K562 (cell line): ENCODE measurements around the gene RYK. TPM values are rescaled to one million over a fixed set of nuclear protein-coding genes. Genes with fewer than 3 reads are reported as not detected.
A peak's percentile ranks its signal among the peaks of the same experiment; 100 is the strongest.

Experiments used
- ATAC-seq: fragments of 200-7000 bp; cut with Tn5 transposase; 3 replicates; pipeline ENCODE4 v1.9.1; 2020; ENCODE audit warnings: moderate library complexity
- BruUV-seq: library from RNA; stranded (reverse); fragments of 400-500 nt; replicated peaks from 2 replicates; lab custom pipeline; 2021; lab: Mats Ljungman, UMichigan
- CTCF ChIA-PET: fragments of 300-600 bp; formaldehyde crosslinking; extraction: SDS; loops from one replicate; lab custom pipeline; 2021; ENCODE audit warnings: low intra/inter-chr PET ratio; lab: Yijun Ruan, JAX
- POLR2A ChIA-PET: fragments of 300-600, 350-650 bp; sonication (Branson Sonifier 250); formaldehyde crosslinking; extraction: SDS; loops from one replicate; lab custom pipeline; 2021; ENCODE audit warnings: antibody characterized with exemption, inconsistent platforms; lab: Yijun Ruan, JAX
- DNase-seq, 4 experiments: peaks; one replicate each; pipeline versions ENCODE4 v3.0.0 to v3.0.0-alpha.2; 2011 to 2018; ENCODE audit warnings: low spot score in 3 of 4, mixed read lengths in 3 of 4; ENCODE audit errors: extremely low read depth in 1 of 4
- FAIRE-seq: peaks from 2 replicates; lab custom pipeline; 2011; peaks lifted over from hg19 to GRCh38; lab: Jason Lieb, UNC
- H2AFZ ChIP-seq: 2 replicates; pipeline ENCODE4 v1.6.0; 2011; ENCODE audit warnings: low read depth, low read length, control low read depth, inconsistent platforms
- H3K27ac ChIP-seq: fragments of 200-600 bp; 3 replicates; pipeline ENCODE4 v1.8.0; 2011; ENCODE audit warnings: low read depth, mild to moderate bottlenecking, control low read depth, inconsistent platforms, low read length, moderate library complexity, mixed read lengths; ENCODE audit errors: extremely low read depth
- H3K27me3 ChIP-seq, 2 experiments: fragments of 300-600 bp in 1 of 2; 2 replicates in 1 of 2; 3 replicates in 1 of 2; pipeline versions ENCODE4 v1.6.0 to v1.8.0; 2011; ENCODE audit warnings: inconsistent platforms in 2 of 2, low read length in 2 of 2, mild to moderate bottlenecking in 1 of 2, mixed read lengths in 1 of 2, moderate library complexity in 1 of 2; ENCODE audit not compliant: control insufficient read depth in 2 of 2, insufficient read depth in 2 of 2
- H3K36me3 ChIP-seq: fragments of 300-600 bp; 3 replicates; pipeline ENCODE4 v1.8.0; 2011; ENCODE audit warnings: mild to moderate bottlenecking, low read length, inconsistent platforms; ENCODE audit not compliant: control insufficient read depth, insufficient read depth
- H3K4me1 ChIP-seq, 2 experiments: fragments of 200-600 bp in 1 of 2; replicated peaks in 1 of 2; 2 replicates in 1 of 2; 3 replicates in 1 of 2; pipeline versions ENCODE4 v1.5.1 to v1.8.0; 2011; ENCODE audit warnings: inconsistent platforms in 2 of 2, low read length in 2 of 2, mild to moderate bottlenecking in 1 of 2, mixed read lengths in 1 of 2, moderate library complexity in 1 of 2; ENCODE audit not compliant: control insufficient read depth in 2 of 2, insufficient read depth in 2 of 2
- H3K4me2 ChIP-seq: 2 replicates; pipeline ENCODE4 v1.6.1; 2011; ENCODE audit warnings: low read length, control low read depth, inconsistent platforms, mixed read lengths; ENCODE audit not compliant: insufficient read depth
- H3K4me3 ChIP-seq: fragments of 200-600 bp; sonication (generic), shearing (Covaris generic); 2 replicates; pipeline ENCODE4 v1.5.1; 2016; ENCODE audit warnings: control low read depth, inconsistent platforms
- H3K79me2 ChIP-seq: fragments of 200-600 bp; 3 replicates; pipeline ENCODE4 v1.8.0; 2011; ENCODE audit warnings: low read length, inconsistent platforms; ENCODE audit not compliant: control insufficient read depth, insufficient read depth
- H3K9ac ChIP-seq, 2 experiments: 2 replicates each; pipeline versions ENCODE4 v1.6.0 to v1.6.1; 2011; ENCODE audit warnings: low read depth in 2 of 2, low read length in 2 of 2, control low read depth in 1 of 2, inconsistent platforms in 1 of 2, mild to moderate bottlenecking in 1 of 2, mixed read lengths in 1 of 2; ENCODE audit not compliant: insufficient read depth in 1 of 2
- H3K9me1 ChIP-seq: one replicate; pipeline ENCODE4 v1.6.0; 2011; ENCODE audit warnings: inconsistent platforms, mild to moderate bottlenecking, low read length, moderate library complexity; ENCODE audit not compliant: control insufficient read depth, insufficient read depth
- H3K9me3 ChIP-seq: replicated peaks from 2 replicates; pipeline ENCODE4 v1.5.1; 2011; ENCODE audit warnings: low read depth, low read length, inconsistent platforms; ENCODE audit not compliant: control insufficient read depth, insufficient read depth
- H4K20me1 ChIP-seq: replicated peaks from 2 replicates; pipeline ENCODE4 v1.6.1; 2011; ENCODE audit warnings: low read length, inconsistent platforms, mixed read lengths; ENCODE audit not compliant: control insufficient read depth, insufficient read depth
- DACH1 ChIP-seq: fragments of 450-650 bp; IDR thresholded peaks from 2 replicates; pipeline ENCODE4 v1.6.1; 2018; ENCODE audit not compliant: partially characterized antibody
- DDX20 ChIP-seq: fragments of 450-650 bp; IDR thresholded peaks from 2 replicates; pipeline ENCODE4 v1.6.1; 2016; ENCODE audit warnings: missing genetic modification characterization, low read depth, mild to moderate bottlenecking, missing compliant biosample characterization, moderate library complexity
- DNMT1 ChIP-seq: fragments of 450-650 bp; IDR thresholded peaks from 2 replicates; pipeline ENCODE4 v1.6.1; 2016; ENCODE audit warnings: antibody characterized with exemption, mild to moderate bottlenecking
- JUN ChIP-seq, 2 experiments: sonication (generic) in 1 of 2; formaldehyde crosslinking in 1 of 2; IDR thresholded peaks; 2 replicates each; pipeline versions ENCODE4 v1.6.1 to v1.8.0; 2012 to 2022; ENCODE audit warnings: borderline replicate concordance in 2 of 2, mild to moderate bottlenecking in 2 of 2, improper control_type of control experiment in 1 of 2, low read depth in 1 of 2, low read length in 1 of 2, missing genetic modification reagents in 1 of 2
- NCOA2 ChIP-seq, 2 experiments: fragments of 450-650 bp; IDR thresholded peaks; 2 replicates each; pipeline ENCODE4 v1.6.1; 2018; ENCODE audit warnings: mild to moderate bottlenecking in 2 of 2, moderate library complexity in 1 of 2; ENCODE audit not compliant: partially characterized antibody in 2 of 2
- PRMT5 ChIP-seq: sonication (generic); formaldehyde crosslinking; IDR thresholded peaks from 2 replicates; pipeline ENCODE4 v1.5.0; 2020; ENCODE audit warnings: missing genetic modification reagents
- RAD21 ChIP-seq, 2 experiments: fragments of 250-450 bp in 1 of 2; fragments of 450-650 bp in 1 of 2; sonication (Bioruptor Pico) in 1 of 2; formaldehyde crosslinking in 1 of 2; IDR thresholded peaks in 1 of 2; conservative IDR thresholded peaks in 1 of 2; 2 replicates each; pipeline versions ENCODE4 v1.4.0 to v1.8.0; 2020 to 2022; ENCODE audit warnings: mild to moderate bottlenecking in 2 of 2, moderate library complexity in 1 of 2
- SMC3 ChIP-seq: conservative IDR thresholded peaks from 2 replicates; pipeline ENCODE4 v1.6.1; 2011; ENCODE audit warnings: low read depth, low read length, improper control_type of control experiment; ENCODE audit not compliant: insufficient read depth
- ZNF24 ChIP-seq: fragments of 450-650 bp; IDR thresholded peaks from 2 replicates; pipeline ENCODE4 v1.6.1; 2016
- WGBS: fragments of 100-300 bp; shearing (Covaris generic); methylation state at CpG from one replicate; pipeline ENCODE4 v1.1.6; 2016; ENCODE audit warnings: low coverage, mixed read lengths; ENCODE audit not compliant: insufficient coverage; ENCODE audit errors: missing lambda C conversion rate; 5-methylcytosine and 5-hydroxymethylcytosine counted together
- in situ Hi-C: fragments of 300-500 bp; cut with MboI; formaldehyde crosslinking; loops from 4 replicates; pipeline ENCODE4 v1.15.0; 2018; ENCODE audit warnings: inconsistent platforms, mixed read lengths
- intact Hi-C: fragments of 100-400 bp; cut with micrococcal nuclease; formaldehyde crosslinking; loops from 2 replicates; pipeline ENCODE4 v1.14.2; 2022
- polyA plus RNA-seq, 8 experiments: library from polyadenylated mRNA; depleted of rRNA in 4 of 8; stranded (reverse) in 5 of 8; unstranded in 3 of 8; fragments of >200 nt; fragmentation: Nextera tagmentation in 2 of 8; fragmentation: Illumina TruSeq in 1 of 8; extraction: Ambion mirVana in 2 of 8; extraction: Trizol in 1 of 8; gene quantifications; 2 replicates each; pipeline versions ENCODE4 v1.2.1 to v1.2.3, GENCODE V29; 2011 to 2014; ENCODE audit warnings: inconsistent platforms in 1 of 8, missing spikeins in 1 of 8
- total RNA-seq, 7 experiments: library from RNA; depleted of rRNA in 6 of 7; stranded (reverse); fragments of >200 nt in 6 of 7; fragmentation: Illumina TruSeq in 2 of 7; extraction: Trizol in 2 of 7; gene quantifications; 2 replicates each; pipeline versions ENCODE4 v1.2.1 to v1.2.3, GENCODE V29; 2011 to 2021; ENCODE audit warnings: low replicate concordance in 1 of 7
- TF ChIP-seq, protein P1 (sequence below): sonication (generic); formaldehyde crosslinking; IDR thresholded peaks from 2 replicates; pipeline ENCODE4 v1.8.0; 2022; ENCODE audit warnings: mild to moderate bottlenecking, missing genetic modification reagents

The RYK gene
- total and polyA plus RNA-seq, 9 of the 15 experiments (the other 6 are each of a cell fraction or from before 2014, with no cell fraction given) = 4.2 to 29.5 (median 16.6) TPM

DNA sequence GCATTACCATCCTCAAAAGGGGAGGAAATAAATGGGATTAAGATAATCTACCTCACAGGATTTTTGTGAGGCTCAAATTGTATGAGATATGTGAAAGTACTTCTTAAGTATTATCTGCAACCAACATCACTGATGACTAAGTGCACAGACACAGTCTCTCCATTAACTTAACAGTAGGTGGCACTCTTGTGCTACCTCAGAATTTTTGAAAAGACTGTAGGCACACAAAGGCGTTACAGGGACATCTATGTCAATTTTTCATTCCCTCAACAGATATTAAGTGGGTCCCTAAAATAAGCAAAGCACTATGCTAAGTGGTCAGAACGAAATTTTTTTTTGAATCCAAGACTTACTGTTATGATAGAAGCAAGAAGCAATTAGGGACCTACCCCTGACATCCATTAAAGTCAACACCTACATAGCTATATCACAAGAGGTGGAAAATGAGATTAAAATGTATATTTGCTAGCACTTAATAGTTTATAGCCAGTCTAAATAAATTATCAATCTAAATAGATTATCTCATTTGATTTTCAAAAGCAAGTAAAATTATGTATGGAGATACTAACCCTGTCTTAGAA lies 52.9 kb downstream of the RYK start (continued):
- TF ChIP-seq, protein P1, sequence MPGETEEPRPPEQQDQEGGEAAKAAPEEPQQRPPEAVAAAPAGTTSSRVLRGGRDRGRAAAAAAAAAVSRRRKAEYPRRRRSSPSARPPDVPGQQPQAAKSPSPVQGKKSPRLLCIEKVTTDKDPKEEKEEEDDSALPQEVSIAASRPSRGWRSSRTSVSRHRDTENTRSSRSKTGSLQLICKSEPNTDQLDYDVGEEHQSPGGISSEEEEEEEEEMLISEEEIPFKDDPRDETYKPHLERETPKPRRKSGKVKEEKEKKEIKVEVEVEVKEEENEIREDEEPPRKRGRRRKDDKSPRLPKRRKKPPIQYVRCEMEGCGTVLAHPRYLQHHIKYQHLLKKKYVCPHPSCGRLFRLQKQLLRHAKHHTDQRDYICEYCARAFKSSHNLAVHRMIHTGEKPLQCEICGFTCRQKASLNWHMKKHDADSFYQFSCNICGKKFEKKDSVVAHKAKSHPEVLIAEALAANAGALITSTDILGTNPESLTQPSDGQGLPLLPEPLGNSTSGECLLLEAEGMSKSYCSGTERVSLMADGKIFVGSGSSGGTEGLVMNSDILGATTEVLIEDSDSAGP (CRISPR knock-in tag) = no peak
- TF ChIP-seq RAD21 (CRISPR knock-in tag; conservative IDR thresholded peaks at IDR 0.05 in 1 of 2, IDR thresholded peaks at IDR 0.05 in 1 of 2) (peak; percentile 50 to 56), DNMT1 (no peak), JUN (IDR thresholded peaks at IDR 0.05; ENCODE audit: borderline replicate concordance, low read depth, low read length) (0 out of 2 replicates have a peak, but pooled peaks have one; percentile 45), JUN (CRISPR knock-in tag; IDR thresholded peaks at IDR 0.05; ENCODE audit: borderline replicate concordance) (no peak), SMC3 (0 out of 2 replicates have a peak, but pooled peaks have one; percentile 22)

GRCh38 chr3:134194247-134194646 lies 56.4 kb downstream of the RYK start:
- Histone ChIP-seq H3K27ac (no peak overlapping the region), H3K4me3 (no peak overlapping the region), H3K9ac (no peak overlapping the region), H3K36me3 (peaks cover 9% of the 10 kb centered on the region; the same call in 1 of the 3 replicates), H3K9me3 (no peaks in the 10 kb centered on the region), H3K27me3 (no peaks in the 10 kb centered on the region), H3K4me1 (no peaks in the 10 kb centered on the region), H3K79me2 (no peaks in the 10 kb centered on the region), H2AFZ (no peak overlapping the region), H3K4me2 (no peak overlapping the region), H3K9me1 (no peaks in the 10 kb centered on the region), H4K20me1 (no peaks in the 10 kb centered on the region)
- in situ Hi-C loops (no loop called here), intact Hi-C loops (no loop called here)
- ChIA-PET POLR2A (no interaction called here), CTCF (no interaction called here)
- DNase-seq = no peak
- 94% methylated on average over 2 of the region's 2 CpGs for WGBS
- BruUV-seq = no TSS peak
- FAIRE-seq = no peak
- ATAC-seq = no peak
- TF ChIP-seq DACH1 = no peak
- TF ChIP-seq DDX20 (tag) = no peak
- TF ChIP-seq PRMT5 (CRISPR knock-in tag) = no peak
- no peak for TF ChIP-seq ZNF24
- TF ChIP-seq NCOA2 (IDR thresholded peaks at IDR 0.05; ENCODE audit: partially characterized antibody in 2 of 2) = no peak
